SK-N-SH treated with all-trans-retinoic acid at 6 μM for 48 hours (cell line): ENCODE measurements around the gene KRT85.

Experiments used
- ARNTL ChIP-seq: fragments of 450-650 bp; formaldehyde crosslinking; IDR thresholded peaks from 2 replicates; pipeline ENCODE4 v1.5.0; 2020; ENCODE audit warnings: low read depth, mild to moderate bottlenecking, moderate library complexity, borderline replicate concordance
- BACH2 ChIP-seq: fragments of 250-450 bp; sonication (Bioruptor Pico); IDR thresholded peaks from 2 replicates; pipeline ENCODE4 v1.9.0; 2021; ENCODE audit warnings: mild to moderate bottlenecking, borderline replicate concordance
- CREB5 ChIP-seq: fragments of 250-450 bp; sonication (Bioruptor Pico); IDR thresholded peaks from 2 replicates; pipeline ENCODE4 v1.5.1; 2020; ENCODE audit warnings: low read depth, mild to moderate bottlenecking, moderate library complexity
- CSDC2 ChIP-seq: fragments of 250-450 bp; sonication (Bioruptor Pico); IDR thresholded peaks from 2 replicates; pipeline ENCODE4 v1.5.0; 2020; ENCODE audit warnings: mild to moderate bottlenecking, moderate library complexity
- CSRNP3 ChIP-seq: fragments of 250-450 bp; sonication (Bioruptor Pico); IDR thresholded peaks from 2 replicates; pipeline ENCODE4 v1.5.1; 2021; ENCODE audit warnings: mild to moderate bottlenecking, moderate library complexity
- ESRRG ChIP-seq: fragments of 250-450 bp; sonication (Bioruptor Pico); IDR thresholded peaks from 2 replicates; pipeline ENCODE4 v1.6.1; 2021; ENCODE audit warnings: mild to moderate bottlenecking
- PATZ1 ChIP-seq: fragments of 250-450 bp; sonication (Bioruptor Pico); IDR thresholded peaks from 2 replicates; pipeline ENCODE4 v1.8.0; 2020; ENCODE audit warnings: mild to moderate bottlenecking, moderate library complexity, borderline replicate concordance
- POU6F1 ChIP-seq: fragments of 250-450 bp; sonication (Bioruptor Pico); IDR thresholded peaks from 2 replicates; pipeline ENCODE4 v1.8.0; 2021; ENCODE audit warnings: low read depth, mild to moderate bottlenecking, moderate library complexity, borderline replicate concordance
- PPARA ChIP-seq: fragments of 250-450 bp; sonication (Bioruptor Pico); IDR thresholded peaks from 2 replicates; pipeline ENCODE4 v1.5.0; 2020; ENCODE audit warnings: mild to moderate bottlenecking, borderline replicate concordance
- SNAI2 ChIP-seq: fragments of 250-450 bp; sonication (Bioruptor Pico); IDR thresholded peaks from 2 replicates; pipeline ENCODE4 v1.5.0; 2020; ENCODE audit warnings: mild to moderate bottlenecking, moderate library complexity
- TCF4 ChIP-seq: fragments of 250-450 bp; sonication (Bioruptor Pico); IDR thresholded peaks from 2 replicates; pipeline ENCODE4 v1.8.0; 2021; ENCODE audit warnings: mild to moderate bottlenecking, moderate library complexity, borderline replicate concordance
- TSHZ2 ChIP-seq: fragments of 250-450 bp; sonication (Bioruptor Pico); IDR thresholded peaks from 2 replicates; pipeline ENCODE4 v1.5.0; 2020; ENCODE audit warnings: mild to moderate bottlenecking, moderate library complexity
- ZFP3 ChIP-seq: fragments of 250-450 bp; sonication (Bioruptor Pico); IDR thresholded peaks from 2 replicates; pipeline ENCODE4 v1.5.0; 2020; ENCODE audit warnings: mild to moderate bottlenecking, moderate library complexity
- ZNF565 ChIP-seq: fragments of 450-650 bp; formaldehyde crosslinking; conservative IDR thresholded peaks from 2 replicates; pipeline ENCODE4 v1.5.0; 2020; ENCODE audit warnings: low read depth, mild to moderate bottlenecking, moderate library complexity

GRCh38 chr12:52362118-52362726 is 5.1 kb downstream of the KRT85 start:
- TF ChIP-seq ZFP3 (CRISPR knock-in tag) (no peak), ARNTL (no peak), BACH2 (CRISPR knock-in tag) (no peak), CREB5 (no peak), TCF4 (no peak), TSHZ2 (CRISPR knock-in tag) (no peak), ESRRG (CRISPR knock-in tag) (no peak), CSDC2 (CRISPR knock-in tag) (no peak), CSRNP3 (no peak), PPARA (CRISPR knock-in tag) (no peak), ZNF565 (CRISPR knock-in tag) (no peak), SNAI2 (CRISPR knock-in tag) (no peak), PATZ1 (no peak), POU6F1 (CRISPR knock-in tag) (no peak)
